ENCODE data around the gene APAF1. TPM values are rescaled to one million over a fixed set of nuclear protein-coding genes. Genes with fewer than 3 reads are reported as not detected.

Gene APAF1
- total RNA-seq, 3 donors from 2014 or later (not counting 1 experiment from before 2014, with no cell fraction given), result 33.5 to 43.7 (median 34.9) TPM

DNA sequence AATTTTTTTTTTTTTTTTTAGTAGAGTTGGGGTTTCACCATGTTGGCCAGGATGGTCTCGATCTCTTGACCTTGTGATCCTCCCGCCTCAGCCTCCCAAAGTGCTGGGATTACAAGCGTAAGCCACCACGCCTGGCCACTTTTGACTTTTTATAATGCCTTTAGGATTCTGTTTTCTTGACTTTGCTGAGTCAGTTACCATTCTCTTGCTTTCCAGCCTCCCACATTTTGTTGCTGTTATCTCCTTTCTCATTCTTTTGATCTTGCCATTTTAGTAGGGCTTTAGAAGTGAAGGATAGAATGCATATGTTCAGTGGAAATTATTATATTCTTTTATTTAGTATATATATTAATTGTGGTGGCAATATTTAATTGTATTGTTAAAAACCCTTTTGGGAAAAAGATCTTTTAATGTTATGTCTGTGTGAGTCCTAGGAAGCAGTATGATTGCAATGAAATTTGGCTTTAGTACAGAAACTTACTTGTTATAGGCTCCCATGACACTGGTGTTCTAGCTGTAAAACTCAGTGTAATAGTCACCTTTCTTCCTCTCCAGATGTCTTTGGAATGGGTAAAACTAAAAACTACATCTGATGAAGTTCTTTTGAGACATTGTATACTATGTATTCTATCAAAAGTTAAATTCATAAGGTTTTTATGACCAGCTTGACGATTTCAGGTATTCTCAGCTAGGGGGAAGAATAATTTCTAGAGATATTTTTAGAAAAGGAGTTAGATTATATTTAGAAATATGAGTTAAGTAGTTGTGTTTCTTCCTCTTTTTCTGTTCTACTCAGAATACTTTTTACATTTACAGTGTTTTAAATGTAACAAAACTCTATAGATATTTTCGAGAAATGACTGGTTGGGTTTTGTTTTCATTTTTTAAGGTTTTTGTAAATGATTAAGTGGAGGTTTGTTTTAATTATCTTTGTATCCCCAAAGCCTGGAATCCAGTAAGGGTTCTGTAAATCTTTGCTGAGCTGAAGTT is 74.7 kb downstream of the APAF1 start:
- peaks cover 43% of the 10 kb centered on the region for H3K36me3 ChIP-seq (ENCODE audit: control insufficient read depth, insufficient read depth, low read length)
- Mint-ChIP-seq H3K9me3 (no peaks in the 10 kb centered on the region), H3K27me3 (ENCODE audit: low read depth in 2 of 2) (no peaks in the 10 kb centered on the region), H3K4me3 (no peak overlapping the region), H3K36me3 (peaks cover 42% of the 10 kb centered on the region), H3K4me1 (no peaks in the 10 kb centered on the region), H3K27ac (no peak overlapping the region)
- WGBS (ENCODE audit: insufficient coverage), result 93% methylated on average over 5 of the region's 6 CpGs
- H3K27ac ChIP-seq (ENCODE audit: low read length), result no peak overlapping the region
- H3K4me3 ChIP-seq (ENCODE audit: low read length), result no peak overlapping the region
- intact Hi-C loops (cut with micrococcal nuclease), result no loop called here
- H3K27me3 ChIP-seq (ENCODE audit: control insufficient read depth, insufficient read depth, low read length), result no peaks in the 10 kb centered on the region
- TF ChIP-seq, protein P1, sequence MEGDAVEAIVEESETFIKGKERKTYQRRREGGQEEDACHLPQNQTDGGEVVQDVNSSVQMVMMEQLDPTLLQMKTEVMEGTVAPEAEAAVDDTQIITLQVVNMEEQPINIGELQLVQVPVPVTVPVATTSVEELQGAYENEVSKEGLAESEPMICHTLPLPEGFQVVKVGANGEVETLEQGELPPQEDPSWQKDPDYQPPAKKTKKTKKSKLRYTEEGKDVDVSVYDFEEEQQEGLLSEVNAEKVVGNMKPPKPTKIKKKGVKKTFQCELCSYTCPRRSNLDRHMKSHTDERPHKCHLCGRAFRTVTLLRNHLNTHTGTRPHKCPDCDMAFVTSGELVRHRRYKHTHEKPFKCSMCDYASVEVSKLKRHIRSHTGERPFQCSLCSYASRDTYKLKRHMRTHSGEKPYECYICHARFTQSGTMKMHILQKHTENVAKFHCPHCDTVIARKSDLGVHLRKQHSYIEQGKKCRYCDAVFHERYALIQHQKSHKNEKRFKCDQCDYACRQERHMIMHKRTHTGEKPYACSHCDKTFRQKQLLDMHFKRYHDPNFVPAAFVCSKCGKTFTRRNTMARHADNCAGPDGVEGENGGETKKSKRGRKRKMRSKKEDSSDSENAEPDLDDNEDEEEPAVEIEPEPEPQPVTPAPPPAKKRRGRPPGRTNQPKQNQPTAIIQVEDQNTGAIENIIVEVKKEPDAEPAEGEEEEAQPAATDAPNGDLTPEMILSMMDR (IDR thresholded peaks at IDR 0.05), result no peak
- H3K4me1 ChIP-seq (ENCODE audit: control insufficient read depth, insufficient read depth, low read length), result no peaks in the 10 kb centered on the region
- no peak for DNase-seq
- no peaks in the 10 kb centered on the region for H3K9me3 ChIP-seq (ENCODE audit: control insufficient read depth, insufficient read depth, low read length)
- no peak for ATAC-seq

DNA sequence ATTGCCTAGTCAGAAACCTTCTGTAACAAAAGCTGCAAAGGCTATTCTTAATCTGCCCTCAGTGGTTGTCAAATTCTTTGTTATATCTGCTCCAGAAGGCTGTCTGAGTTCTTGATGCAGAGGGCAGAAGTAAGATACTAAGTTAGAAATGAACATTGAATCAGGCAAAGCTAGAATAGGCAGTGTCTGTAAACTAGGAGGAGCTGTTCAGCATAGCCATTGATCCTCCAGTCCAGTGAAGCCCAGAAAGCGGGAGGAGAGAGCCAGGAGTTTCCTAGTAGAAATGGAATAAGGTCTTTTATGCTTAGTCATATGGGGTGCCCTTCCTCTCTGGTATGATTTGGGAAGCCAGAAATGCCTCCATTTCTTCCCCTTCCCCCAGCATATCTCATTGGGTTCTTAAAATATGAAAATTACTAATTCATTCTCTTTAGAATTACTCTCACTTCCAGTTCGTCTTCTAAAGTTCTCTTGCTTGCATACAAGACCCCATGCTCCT is 76.2 kb downstream of the APAF1 start:
- no peaks in the 10 kb centered on the region for H3K9me3 Mint-ChIP-seq
- no peaks in the 10 kb centered on the region for H3K4me1 ChIP-seq (ENCODE audit: control insufficient read depth, insufficient read depth, low read length)
- H3K27ac ChIP-seq (ENCODE audit: low read length), result no peak overlapping the region
- peaks cover 0 to 6% of the 10 kb centered on the region in 2 donors for H3K4me1 Mint-ChIP-seq
- H3K36me3 Mint-ChIP-seq, result peaks cover 39% of the 10 kb centered on the region
- H3K27ac Mint-ChIP-seq, result no peak overlapping the region
- DNase-seq (no peak), ATAC-seq (no peak)
- H3K27me3 Mint-ChIP-seq (ENCODE audit: low read depth in 2 of 2), result no peaks in the 10 kb centered on the region
- H3K9me3 ChIP-seq (ENCODE audit: control insufficient read depth, insufficient read depth, low read length), result no peaks in the 10 kb centered on the region
- H3K36me3 ChIP-seq (ENCODE audit: control insufficient read depth, insufficient read depth, low read length), result peaks cover 48% of the 10 kb centered on the region
- TF ChIP-seq, protein P1 (IDR thresholded peaks at IDR 0.05), result no peak
- no peaks in the 10 kb centered on the region for H3K27me3 ChIP-seq (ENCODE audit: control insufficient read depth, insufficient read depth, low read length)
- WGBS (ENCODE audit: insufficient coverage), result 90% methylated on average over 2 of the region's 2 CpGs
- H3K4me3 ChIP-seq (ENCODE audit: low read length), result no peak overlapping the region
- intact Hi-C loops (cut with micrococcal nuclease), result no loop called here
- H3K4me3 Mint-ChIP-seq, result no peak overlapping the region

DNA sequence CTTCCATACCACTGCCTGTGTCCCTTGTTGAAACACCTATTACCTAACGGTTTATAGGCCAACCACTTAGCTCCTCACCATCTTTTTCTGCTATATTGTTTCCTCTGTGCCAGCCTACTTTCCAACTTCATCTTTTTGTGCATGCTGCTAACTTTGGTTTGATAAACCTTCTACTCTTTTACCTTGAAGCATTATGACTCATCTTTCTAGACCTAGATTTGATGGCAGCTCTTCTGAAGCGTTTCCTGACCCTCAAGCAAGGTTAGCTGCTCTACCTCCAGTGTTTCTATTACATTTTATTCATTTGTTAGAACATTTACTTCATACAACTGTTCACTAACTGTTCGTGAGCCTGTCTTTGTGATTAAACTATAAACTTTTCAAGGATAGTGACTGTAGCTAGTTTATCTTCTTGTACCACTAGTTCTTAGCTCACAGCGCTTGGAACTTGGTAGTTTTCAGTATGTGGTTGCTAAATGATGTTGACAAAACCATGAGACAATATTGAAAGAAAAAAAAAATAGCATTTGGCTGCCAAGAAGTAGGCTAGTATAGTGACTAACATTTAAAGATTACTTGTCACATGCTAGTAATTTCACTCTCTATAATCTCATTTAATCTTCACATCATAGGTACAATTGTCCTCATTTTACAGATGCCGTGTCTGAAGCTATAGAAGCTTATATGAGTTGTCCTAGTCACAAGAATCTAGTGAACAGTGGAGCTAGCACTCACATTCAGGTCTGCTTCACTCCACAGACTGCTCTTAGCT is 79.5 kb downstream of the APAF1 start:
- no peaks in the 10 kb centered on the region for H3K4me1 ChIP-seq (ENCODE audit: control insufficient read depth, insufficient read depth, low read length)
- 85% methylated on average over 4 of the region's 5 CpGs for WGBS (ENCODE audit: insufficient coverage)
- H3K9me3 ChIP-seq (ENCODE audit: control insufficient read depth, insufficient read depth, low read length), result no peaks in the 10 kb centered on the region
- TF ChIP-seq, protein P1 (IDR thresholded peaks at IDR 0.05), result no peak
- ATAC-seq (no peak), DNase-seq (no peak)
- intact Hi-C loops (cut with micrococcal nuclease), result no loop called here
- H3K36me3 ChIP-seq (ENCODE audit: control insufficient read depth, insufficient read depth, low read length), result peaks cover 63% of the 10 kb centered on the region
- H3K27me3 ChIP-seq (ENCODE audit: control insufficient read depth, insufficient read depth, low read length), result no peaks in the 10 kb centered on the region
- no peak overlapping the region for H3K27ac Mint-ChIP-seq
- no peak overlapping the region for H3K4me3 ChIP-seq (ENCODE audit: low read length)
- H3K9me3 Mint-ChIP-seq, result no peaks in the 10 kb centered on the region
- no peaks in the 10 kb centered on the region for H3K27me3 Mint-ChIP-seq (ENCODE audit: low read depth in 2 of 2)
- H3K27ac ChIP-seq (ENCODE audit: low read length), result no peak overlapping the region
- peaks cover 0 to 6% of the 10 kb centered on the region in 2 donors for H3K4me1 Mint-ChIP-seq
- peaks cover 30% of the 10 kb centered on the region for H3K36me3 Mint-ChIP-seq
- H3K4me3 Mint-ChIP-seq, result no peak overlapping the region
